GM03348 (cell line): ENCODE data around the gene PPP1R16B.
"Not testable (repeated sequence)": the region's sequence is repeated elsewhere in the genome, so short reads cannot be mapped to it uniquely, and the experiment has no call there.

ENCODE experiments used
- DNase-seq: peaks from one replicate; pipeline ENCODE4 v3.0.0; 2012; ENCODE audit warnings: low spot score

Gene PPP1R16B

DNA sequence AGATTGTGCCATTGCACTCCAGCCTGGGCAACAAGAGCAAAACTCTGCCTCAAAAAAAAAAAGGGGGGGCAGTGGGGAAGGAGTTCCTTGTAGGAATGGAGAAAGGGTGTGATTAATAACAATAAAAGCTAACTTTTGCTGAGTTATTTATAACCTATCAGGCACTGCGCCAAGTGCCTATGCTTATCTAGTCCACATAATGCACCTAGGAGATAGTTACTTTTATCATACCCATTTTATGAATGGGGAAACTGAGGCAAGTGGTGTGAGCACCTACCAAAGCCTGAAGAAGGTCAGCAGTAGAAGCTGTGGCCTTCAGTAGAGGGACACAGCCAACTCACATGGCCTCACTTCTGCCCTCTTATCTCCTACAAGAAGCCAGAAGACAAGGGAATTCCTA lies 13.6 kb upstream of the PPP1R16B start:
- no peak for DNase-seq

DNA sequence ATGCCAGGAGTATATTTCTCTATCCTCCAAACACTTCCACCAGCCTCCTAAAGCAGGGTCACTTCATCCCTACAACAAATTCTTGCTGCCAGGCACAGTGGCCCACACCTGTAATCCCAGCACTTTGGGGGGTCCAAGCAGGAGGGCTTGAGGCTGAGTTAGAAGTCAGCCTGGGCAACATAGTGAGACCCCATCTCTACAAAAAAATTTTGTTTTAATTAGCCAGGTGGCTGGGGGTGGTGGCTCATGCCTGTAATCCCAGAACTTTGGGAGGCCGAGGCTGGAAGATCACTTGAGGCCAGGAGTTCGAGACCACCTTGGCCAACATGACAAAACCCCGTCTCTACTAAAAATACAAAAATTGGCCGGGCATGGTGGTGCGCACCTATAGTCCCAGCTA lies 11.4 kb upstream of the PPP1R16B start:
- not testable (repeated sequence) for DNase-seq

DNA sequence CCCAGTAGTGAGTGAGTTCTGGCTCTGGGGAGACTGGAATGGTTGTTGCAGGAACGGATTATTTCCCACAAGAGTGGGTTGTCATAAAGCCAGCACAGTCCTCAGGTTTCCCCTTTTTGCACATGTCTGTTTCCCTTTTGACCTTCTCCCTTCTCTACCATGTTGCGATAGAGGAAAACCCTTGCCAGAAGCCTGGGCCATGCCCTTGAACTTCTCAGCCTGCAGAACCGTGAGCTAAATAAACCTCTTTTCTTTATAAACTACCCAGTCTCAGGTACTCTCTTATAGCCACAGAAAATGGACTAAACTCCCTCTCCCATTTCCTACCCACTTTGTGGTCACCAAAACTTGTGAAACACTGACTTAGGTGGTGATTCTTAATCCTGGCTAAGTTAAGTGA lies 7.2 kb upstream of the PPP1R16B start:
- DNase-seq = no peak

DNA sequence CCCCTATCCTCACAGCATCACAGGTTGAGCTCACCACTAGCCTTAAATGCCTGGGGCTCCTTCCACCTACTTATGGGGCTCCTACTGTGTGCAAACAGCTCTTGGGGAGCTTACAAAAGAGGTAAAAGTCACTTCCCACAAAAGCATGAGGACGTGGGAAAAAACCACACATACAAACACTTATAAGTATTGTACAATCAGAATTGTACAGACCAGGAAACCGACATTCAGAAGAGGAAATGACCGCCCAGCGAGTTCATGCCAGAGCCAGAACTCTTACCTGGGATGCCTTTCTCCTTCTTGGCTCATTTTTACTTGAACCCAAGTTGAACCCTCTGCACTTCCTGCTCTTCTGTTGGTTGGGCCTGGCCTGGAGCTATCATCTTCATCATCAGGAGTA lies 6.3 kb upstream of the PPP1R16B start:
- no peak for DNase-seq

DNA sequence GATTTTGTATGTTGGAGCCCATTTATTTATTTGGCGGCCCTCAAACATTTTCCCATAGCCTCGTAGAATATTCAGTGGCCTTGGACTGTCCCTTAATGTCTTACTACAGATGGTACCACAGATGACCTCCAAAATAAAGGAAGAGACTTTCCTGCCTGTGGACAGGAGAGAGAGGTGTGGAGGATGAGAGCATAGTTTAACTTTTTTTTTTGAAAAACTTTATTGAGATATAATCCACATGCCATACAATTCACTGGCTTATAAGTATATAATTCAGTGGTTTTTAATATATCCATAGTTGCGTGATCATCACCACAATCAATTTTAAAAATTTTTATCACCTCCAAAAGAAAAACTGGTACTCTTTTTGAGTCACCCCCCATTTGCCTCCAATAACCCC lies 4.6 kb upstream of the PPP1R16B start:
- DNase-seq = no peak

DNA sequence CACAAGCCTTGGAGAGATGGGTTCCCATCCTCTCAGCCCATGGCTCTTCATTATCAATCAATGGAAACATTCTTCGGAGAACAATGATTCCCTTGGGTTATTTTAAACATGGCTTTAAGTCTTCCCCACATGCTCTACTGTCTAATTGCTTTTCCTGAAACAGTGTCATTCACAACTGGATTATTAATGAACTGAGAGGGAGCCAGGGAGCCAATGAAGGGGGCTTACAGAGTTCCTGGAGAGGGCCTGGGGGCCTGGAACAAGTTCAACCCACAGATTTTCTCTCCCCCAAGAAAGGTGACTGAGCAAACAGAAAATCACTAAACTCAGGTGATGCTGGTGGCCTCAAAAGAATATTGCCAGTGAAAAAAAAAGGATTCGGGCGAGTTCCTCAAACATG lies 1.3 kb upstream of the PPP1R16B start:
- no peak for DNase-seq

DNA sequence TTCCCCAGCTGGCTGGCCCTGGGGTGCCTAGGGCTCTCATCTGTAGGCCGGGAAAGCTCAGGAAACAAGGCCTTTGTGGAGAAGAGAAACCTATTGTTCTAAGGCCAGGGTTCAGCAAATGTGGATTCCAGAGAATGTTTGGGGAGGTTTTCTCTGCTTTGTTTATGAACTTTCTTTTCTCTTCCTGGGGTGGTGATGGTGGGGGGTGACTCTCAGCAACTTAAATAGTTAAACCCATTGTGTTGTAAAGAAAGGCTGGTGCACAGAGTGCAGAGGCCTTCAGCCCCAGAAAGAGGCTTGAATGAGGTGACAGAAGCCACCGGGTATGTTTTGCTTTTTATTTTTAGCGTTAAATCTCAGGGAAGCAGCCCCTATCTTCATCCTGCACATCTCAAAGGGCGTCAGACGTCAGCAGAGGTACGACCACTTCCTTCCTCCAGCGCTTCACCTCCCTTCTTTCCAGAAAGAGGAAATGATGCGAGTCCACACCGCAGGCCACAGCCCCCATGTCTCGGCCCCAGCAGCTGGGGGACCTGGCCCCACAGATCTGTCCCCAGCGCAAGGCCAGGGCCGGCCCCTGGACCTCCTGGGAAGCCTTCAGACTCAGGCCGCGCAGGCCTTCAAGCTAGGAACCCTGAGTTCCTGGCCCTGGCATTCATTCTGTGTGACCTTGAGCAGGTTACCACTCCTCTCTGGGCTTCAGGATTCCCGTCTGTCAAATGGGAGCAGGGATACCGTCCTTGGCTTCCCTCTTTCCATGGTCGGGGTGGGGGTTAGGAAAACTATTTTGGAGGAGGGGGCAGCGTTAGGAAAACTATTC lies 605 bp upstream of the PPP1R16B start:
- DNase-seq = no peak

DNA sequence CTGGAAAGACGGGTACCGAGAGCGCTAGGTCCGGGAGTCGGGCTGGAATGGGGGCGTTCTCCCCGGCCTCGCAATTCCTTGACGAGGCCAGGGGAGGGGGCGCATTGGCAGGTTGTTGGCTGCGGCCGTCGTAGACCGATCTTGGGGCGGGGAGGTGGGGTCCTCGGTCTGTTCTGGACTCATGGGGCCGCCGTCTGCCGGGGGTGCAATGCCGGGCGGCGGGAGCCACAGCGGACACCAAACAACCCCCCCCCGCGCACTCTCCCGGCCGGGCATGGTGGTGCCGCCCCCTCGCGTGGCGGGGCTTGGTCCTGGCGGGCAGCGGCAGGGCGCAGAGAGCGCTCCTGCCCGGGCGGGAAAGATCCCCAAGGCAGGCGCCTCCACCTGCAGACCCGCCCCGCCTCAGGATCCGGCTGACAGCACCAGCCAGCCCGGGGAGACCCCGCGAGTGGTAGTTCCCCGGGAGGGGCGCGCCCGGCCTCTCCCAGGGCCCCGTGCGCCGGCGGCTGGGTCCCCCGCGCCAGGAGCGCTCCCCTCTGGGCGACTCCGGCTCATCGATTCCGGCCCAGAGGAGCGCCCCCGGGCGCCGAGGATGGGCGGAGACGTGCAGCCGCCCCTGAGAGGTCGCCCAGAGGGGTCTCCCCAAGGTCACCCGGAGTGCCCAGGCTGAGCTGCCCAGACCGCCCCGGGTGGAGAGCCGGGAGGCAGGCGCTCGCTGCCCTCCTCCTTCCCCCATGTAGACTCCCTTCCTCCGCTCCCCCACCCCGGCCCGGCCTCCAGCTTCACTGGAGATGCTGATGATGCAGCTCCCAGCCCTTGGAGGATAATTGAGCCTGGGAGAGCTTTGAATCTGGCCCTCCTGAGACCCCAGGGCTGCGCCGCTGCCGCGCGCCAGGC lies 709 bp downstream of the PPP1R16B start:
- DNase-seq = peak; percentile 29

DNA sequence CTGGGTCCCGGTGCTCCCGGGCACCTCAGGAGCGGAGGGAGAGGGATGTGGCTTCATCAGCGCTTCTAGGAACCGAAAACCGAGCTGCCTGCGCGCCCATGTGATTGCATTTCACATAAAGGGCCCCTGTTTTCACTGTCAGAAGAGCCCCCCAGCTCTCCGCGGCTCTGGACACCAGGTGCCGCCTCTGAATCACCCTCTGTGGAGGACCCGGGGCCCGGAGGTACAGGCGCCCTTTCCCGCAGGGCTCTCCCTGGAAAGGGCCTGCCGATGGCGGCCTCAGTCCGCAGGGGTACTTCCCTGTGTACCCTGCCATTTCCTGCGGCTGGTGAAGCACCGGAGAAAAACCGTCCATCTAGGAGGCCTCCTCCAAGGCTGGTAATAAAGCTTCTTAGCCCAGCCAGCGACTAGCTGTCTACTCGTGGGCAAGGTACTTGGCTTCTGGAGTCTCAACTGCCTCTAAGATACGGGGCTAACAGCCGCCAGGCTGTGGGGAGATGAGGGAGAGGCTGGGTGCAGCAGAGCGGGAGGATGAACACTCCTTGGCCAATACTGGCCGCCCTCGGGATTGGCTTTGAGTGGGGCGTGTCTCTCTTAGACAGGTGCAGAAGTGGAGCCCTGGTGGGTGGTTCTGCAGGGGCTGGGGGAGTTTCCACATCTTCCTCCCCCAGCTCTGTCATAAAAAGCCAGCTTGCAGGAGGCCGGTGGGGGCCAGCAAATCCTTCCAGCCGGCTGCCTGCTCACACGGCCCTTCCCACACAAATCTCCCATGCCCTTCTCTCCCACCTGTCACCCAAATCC lies 1.6 kb downstream of the PPP1R16B start:
- peak; percentile 10 for DNase-seq

DNA sequence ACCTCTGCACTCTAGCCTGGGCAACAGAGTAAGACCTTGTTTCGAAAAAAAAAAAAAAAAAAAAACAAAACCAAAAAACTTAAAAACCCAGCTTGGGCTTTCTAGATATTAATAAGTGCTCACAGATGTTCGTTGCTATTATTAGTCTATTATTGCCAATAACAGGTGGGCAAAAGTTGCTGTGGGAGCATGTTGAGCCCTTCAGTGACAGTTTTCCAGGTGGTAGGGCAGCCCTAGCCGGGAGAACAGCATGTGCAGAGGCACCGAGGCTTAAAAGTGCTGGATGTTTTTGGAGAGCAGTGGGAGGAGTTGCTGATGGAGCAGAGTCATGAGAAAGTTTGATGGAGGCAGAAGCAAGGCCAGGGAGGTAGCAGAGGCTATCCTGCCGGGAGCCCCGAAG lies 4.4 kb downstream of the PPP1R16B start:
- DNase-seq = no peak

DNA sequence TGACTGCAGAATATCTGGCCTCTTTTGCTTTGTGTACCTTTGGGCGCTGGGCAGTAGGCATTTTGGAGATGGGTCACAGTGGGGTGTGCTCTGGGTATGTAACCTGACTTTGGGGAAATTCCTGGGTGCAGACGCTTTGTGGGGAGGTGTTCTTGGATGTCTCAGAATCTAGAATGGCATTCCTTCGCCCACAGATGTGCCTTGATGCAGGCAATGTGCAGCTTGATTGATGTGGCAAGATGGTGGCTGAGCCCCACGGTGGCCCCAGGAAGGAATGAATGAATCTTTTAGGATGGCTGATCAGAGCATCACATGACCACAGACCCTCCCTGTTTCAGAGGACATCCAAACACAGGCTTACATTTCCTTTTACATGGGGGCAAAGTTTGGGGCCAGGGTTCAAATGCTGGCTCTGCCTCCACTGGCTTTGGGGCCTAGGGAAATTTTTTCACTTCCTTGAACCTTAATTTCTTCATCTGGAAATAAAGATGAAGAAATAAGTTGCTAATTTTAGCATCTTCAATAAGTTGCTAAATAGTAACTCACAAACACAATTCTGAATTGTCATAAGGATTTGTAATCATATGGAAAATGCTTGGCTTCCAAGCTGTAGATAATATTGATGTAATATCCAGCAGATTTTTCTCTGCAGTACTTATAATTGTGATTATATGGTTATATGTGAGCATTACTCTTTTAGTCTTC lies 5.6 kb downstream of the PPP1R16B start:
- no peak for DNase-seq

DNA sequence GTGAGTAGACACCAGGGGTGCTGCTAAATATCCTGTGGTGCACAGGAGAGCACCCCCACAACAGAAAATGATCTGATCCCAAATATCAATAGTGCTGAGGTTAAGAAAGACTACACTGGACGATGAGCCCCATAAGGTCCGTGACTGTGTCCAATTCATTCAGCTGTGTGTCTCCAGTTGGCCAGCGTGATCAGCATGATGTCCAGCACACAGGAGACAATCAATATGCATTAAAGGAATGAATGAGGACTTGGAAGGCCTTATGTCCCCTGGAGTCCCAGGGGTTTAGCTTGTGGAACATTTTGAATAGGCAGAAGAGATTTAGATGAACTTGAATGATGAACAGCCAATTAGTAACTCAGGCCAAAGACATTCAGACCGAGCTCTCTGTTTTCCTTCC lies 6.3 kb downstream of the PPP1R16B start:
- DNase-seq = no peak

DNA sequence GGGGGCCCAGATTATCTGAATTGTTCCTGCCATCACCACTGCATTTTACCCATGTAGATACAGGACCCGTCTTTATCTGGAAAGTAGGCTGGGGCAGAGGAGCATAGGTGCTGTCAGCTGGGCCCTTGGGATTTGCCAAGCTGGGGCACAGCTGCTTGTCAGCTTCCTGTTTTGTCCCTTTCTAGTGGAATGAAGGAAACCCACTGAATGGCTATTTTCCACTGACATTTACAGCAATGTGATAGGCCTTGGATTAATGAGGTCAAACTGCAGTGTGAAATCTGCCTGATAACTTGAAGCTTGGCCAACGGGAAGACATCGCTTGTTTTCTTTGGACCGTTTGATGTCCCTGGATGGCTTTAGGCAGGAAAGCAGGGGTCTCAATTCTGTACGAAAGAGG lies 6.7 kb downstream of the PPP1R16B start:
- DNase-seq = no peak

DNA sequence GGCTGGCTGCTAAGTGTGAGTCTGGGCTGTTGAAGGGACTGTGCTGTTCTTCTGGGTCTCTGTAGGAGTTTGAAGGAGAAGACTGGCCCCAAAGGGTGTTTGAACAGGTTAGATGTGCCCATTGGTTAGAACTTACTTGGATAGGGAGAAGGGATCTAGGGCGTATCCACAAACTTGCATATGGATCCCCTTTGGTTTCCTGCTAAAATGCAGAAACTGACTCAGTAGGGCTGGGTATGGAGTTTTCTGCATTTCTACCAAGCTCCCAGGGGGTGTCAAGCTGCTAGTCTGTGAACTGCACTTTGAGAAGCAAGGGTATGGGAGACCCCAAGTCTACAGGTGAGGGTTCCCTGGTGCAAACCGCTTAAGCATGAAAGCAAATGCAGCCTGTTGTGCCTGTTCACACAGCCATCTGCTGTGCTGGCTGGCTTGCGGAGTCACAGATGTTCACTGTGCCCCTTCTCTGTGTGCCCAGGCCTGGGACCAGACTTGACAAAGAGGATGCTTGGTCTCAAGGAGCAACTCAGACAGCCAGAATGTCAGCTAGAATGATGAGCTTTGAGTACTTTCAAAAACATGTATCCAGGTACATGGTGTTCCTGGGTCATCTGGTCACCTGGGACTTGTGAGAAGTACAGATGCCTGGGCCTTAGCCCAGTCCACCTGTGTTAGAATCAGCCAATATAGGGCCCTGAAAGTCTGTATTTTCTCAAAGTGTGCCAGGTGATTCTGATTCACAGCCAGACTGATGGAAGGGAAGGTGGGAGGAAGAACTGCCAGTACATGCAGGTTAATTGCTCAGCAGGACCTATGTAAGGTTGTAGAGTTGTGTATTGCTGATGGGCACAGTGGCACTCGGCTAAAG lies 7.4 kb downstream of the PPP1R16B start:
- DNase-seq = no peak

DNA sequence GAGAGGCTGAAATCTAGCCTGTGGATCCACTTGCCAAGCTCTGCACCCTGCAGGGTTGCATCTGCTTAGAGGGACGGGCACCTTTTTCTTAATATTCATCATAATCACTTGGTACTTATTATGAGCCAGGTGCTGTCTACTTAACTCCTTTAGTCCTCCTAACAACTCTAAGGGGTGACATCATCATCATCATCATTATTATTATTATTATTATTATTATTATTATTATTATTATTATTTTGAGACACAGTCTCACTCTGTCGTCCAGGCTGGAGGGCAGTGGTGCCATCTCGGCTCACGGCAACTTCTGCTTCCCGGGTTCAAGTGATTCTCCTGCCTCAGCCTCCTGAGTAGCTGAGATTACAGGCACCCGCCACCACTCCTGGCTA lies 8.1 kb downstream of the PPP1R16B start:
- DNase-seq = not testable (repeated sequence)

DNA sequence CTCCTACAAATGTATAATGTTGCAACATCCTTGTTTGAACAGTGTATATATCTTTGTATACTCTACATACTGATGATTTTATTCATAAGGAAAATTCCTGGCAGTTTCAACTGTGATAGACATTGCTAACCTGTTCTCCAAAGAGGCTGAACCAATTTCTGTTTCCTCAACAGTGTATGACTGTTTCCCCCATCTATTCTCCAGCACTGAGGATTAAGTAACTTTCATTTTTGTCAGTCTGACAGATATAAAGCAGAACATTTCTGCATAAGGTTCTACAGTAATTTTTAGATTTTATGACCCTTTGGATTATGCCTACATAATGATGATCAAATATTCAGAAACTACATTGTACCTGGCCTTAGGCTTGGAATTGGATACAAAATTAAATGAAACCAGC lies 9.9 kb downstream of the PPP1R16B start:
- no peak for DNase-seq

DNA sequence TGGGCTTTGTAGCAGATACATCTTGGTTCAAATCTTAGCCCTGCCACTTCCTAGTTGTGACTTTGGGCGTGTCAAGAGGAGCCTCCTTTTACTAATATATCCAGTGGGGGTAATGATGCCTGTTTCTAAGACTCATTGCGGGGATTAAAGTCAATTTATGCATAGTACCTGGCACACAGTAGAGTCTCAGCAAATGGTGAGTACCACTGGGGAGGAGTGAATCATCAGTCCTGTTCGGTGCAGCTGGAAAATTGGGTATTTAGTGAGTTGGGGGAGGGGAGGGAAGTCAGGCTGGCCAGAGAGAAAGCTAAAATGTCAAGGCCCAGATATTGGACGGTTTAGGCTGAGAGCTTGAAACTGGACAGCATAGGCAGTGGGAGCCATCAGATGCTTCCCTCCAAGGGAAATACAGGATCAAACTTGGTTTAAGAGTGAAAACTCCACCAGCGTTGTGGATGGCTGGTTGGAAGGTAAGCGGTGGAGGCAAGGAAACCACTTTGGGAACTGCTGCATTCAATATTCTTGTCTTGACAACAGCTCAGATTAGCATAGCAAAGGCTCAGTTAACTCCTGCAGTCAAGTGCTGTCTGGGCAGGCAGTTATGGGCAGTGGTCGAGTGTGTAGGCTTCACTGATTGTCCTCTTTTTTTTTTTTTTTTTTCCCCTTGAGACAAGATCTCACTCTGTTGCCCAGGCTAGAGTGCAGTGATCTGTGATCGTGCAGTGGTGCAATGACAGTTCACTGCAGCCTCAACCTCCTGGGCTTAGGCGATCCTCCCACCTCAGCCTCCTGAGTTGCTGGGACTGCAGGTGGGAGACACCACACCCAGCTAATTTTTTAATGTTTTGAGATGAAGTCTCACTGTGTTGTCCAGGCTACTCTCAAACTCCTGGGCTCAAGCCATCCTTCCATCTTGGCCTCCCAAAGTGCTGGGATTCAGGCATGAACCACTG lies 12.9 kb downstream of the PPP1R16B start:
- DNase-seq = no peak

DNA sequence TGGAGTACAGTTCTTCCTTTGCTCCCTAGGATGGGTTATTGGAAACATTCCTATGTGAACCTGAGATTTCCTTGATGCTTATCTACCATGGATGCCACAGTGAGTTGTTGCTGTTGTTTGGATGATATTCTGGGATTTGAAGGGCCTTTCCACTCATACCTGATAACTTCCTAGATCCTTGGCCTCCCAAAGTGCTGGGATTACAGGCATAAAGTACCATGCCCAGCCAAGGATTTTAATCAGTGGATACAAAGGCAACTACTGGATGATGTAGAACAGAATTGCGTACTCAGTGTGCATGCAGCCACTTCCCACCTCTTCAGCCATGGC lies 20.0 kb downstream of the PPP1R16B start:
- DNase-seq = no peak

DNA sequence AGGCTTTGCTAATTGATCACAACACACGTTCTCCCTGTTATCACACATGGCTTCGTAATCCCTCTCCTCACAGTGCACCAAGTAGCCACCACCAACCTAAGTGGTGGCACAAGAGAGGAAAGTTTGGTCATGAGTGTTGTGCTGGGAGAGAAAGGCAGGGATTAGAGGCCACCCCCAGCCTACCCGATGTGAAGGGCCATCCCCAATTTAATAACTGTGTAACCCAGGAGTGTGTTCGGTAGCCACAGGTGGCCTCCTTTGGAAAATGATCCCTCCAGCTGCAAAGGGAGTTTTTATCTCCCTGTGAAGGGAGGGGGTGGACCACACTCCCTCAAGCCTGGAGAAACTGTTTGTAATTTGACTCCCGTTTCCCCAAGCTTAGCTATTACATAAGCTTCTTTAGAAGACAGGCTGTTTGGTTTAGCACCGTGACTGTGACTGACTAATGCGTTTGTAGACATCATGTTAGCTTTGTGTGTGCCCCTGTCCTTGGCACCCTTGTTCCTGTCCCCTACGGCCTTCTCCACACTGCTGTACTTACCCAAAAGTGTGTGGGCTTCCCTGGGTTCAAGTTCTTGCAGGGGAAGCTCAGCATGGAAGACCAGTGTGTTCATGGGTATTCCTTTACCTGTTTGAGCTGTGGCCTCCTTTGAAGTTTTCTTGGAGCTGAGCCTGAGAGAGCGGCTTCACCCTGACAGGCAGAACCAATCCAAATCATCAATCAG lies 20.6 kb downstream of the PPP1R16B start:
- DNase-seq = peak; percentile 51
